ENCODE results near the gene PTBP1. TPM values are rescaled to one million over a fixed set of nuclear protein-coding genes. Genes with fewer than 3 reads are reported as not detected.

PTBP1 gene
- polyA plus RNA-seq, 4 donors: 292 to 417 (median 389) TPM

DNA sequence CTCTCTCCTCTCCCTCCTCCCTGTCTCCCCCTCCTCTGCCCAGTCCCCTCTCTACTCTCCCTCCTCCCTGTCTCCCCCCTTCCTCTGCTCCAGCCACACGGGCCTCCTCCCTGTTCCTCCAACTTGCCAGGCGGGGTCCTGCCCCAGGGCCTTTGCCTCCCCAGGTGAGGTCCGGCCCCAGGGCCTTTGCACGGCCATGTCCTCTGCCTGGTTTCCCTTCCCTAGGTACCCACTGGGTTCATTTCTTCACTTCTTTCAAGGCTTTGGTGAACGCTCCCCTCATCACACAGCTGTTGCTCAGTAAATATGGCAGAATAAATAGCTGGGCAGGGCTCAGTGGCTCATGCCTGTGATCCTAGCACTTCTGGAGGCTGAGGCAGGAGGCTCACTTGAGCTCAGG lies 25.2 kb upstream of the PTBP1 start:
- DNase-seq (ENCODE audit: low read depth in 4 of 4, low spot score in 3 of 4): no peak

DNA sequence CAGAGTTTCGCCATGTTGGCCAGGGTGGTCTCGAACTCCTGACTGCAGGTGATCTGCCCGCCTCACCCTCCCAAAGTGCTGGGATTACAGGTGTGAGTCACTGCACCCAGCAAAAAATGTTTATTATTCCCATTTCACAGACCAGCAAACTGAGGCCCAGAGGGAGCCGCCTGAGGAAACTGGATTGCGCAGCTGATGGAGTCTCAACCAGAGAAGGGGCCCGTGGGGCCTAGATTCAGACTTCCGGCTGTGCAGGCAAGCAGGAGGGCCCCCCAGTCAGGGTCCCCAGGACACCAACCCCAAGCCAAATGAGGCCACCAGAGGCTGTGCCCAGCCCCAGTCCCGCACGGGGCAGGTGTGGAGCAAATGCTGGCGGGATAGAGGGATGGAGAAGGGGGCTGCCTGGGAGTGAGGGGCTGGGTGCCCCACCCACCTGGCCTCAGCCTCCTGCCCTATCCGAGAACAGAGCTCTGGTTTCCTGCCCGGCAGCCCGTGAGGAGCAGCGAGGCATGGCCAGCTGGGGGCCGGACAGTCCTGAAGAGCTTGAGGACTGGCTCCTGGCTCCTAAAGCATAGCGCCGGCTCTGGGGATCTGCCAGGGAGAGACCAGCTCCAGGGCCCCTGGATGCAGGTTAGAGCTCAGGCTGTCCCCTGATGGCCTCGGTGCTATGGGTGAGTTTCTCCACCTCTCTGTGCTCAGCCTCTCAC lies 24.4 kb upstream of the PTBP1 start:
- DNase-seq (ENCODE audit: low read depth in 4 of 4, low spot score in 3 of 4): no peak

DNA sequence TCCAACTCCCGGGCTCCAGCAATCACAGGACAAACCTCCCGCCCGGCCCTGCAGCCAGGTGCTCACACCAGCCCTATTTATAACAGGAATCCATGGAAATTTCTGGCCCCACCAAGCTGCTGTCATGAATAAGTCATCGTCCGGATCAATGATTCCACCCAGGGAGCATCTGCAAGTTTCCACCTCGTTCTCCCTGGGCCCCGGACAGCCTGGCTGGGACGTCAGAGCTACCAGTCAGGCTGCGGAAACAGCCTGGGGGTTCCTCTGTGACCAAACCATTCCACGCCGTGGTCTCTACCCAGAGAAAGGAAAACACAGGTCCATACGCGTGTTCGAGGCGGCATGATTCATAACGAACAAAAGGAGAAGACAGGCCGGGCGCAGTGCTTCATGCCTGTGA lies 20.7 kb upstream of the PTBP1 start:
- DNase-seq (ENCODE audit: low read depth in 4 of 4, low spot score in 3 of 4): no peak

DNA sequence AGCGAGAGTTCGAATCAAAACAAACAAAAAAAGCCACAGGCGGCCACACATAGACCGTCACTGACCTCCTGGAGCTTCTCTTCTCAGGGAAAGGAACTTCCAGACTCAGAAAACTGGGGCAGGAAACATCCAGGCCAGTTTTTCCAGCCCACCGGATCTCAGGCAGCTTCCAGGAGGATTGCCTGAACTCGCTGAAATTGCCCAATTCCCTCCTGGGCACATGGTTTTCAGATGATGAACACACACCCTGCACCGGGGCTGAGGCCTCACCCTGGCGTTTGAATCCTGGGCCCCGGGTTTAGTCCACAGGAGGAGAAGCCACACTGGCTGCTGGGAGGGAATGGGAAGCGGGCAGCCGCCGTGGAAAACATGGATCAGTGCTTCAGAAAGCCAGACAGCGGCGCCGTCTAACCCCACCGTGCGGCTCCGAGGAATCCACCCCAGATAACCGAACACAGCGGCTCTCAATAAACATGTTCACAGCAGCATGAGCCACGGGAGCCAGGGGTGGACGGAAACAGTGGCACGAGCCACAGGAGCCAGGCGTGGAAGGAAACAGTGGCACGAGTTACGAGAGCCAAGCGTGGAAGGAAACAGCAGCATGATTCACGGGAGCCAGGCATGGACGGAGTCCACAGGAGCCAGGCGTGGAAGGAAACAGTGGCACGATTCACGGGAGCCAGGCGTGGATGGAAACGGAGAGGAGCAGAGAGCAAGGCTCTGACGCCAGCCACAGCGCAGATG lies 18.2 kb upstream of the PTBP1 start:
- DNase-seq (ENCODE audit: low read depth in 4 of 4, low spot score in 3 of 4): no peak

DNA sequence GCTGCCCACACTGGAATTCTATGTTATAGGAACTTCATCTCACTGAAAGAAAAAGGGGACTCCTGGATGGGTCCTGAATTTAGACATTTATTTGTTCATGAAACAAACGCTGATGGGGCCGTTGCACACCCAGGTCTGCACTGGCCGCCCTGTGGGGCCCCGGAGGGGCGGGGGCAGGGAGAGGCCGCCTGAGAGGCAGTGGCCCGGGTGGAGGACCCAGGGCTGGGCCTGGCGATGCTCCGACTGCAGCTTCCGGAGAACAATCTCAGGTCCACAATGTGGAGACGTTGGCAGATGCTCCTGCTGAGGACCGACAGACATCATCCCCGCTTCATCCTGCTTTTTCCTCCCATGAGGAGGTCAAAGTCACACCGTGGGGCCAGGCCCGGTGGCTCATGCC lies 16.3 kb upstream of the PTBP1 start:
- DNase-seq (ENCODE audit: low read depth in 4 of 4, low spot score in 3 of 4): no peak

DNA sequence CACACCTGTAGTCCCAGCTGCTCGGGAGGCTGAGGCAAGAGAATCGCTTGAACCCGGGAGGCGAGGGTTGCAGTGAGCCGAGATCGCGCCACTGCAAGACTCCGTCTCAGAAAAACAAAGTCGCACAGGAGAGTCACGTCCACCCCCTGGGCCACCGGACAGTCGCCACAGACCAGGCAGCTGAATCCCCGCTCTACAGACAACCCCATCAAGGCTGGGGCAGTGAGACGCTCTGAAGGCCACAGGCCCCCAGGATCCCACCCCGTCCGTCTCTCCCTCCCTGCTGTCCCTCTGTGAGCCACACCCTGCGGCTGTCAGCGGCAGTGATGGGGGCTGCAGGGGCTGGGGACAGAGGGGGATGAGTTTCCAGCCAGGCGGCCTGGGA lies 15.5 kb upstream of the PTBP1 start:
- no peak for DNase-seq (ENCODE audit: low read depth in 4 of 4, low spot score in 3 of 4)

DNA sequence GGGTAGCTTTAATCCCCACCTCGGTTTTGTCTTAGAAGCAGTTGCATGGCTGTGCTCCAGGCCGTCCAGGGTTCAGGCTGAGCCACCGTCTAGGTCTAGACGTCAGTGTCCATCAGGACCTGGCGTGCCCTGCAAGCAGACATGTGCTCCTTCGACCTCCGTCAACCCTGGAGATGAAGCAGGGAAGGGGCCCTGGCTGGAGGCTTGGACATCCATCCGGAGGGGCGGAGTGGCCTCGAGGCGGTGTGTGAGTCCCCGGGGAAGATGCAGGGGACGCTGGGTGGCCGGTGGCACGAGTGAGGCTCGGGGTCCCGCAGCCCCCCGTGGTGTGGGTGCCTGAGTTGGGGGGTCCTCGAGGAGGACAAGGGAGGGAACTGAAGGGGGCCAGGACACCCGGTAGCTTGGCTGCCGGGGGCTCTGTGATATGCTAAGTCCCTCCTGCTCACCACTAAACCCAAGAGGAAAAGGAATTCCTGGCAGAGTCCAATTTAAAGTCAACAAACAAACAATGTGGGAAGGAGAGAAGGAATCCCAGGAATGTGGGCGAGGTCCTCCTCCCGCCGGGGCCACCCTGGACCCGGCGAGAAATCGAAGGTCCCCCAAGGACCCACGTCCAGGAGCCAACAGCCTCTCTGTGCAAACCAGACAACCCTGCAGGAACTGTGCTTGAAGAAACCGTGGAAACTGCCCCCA lies 14.9 kb upstream of the PTBP1 start:
- no peak for DNase-seq (ENCODE audit: low read depth in 4 of 4, low spot score in 3 of 4)

DNA sequence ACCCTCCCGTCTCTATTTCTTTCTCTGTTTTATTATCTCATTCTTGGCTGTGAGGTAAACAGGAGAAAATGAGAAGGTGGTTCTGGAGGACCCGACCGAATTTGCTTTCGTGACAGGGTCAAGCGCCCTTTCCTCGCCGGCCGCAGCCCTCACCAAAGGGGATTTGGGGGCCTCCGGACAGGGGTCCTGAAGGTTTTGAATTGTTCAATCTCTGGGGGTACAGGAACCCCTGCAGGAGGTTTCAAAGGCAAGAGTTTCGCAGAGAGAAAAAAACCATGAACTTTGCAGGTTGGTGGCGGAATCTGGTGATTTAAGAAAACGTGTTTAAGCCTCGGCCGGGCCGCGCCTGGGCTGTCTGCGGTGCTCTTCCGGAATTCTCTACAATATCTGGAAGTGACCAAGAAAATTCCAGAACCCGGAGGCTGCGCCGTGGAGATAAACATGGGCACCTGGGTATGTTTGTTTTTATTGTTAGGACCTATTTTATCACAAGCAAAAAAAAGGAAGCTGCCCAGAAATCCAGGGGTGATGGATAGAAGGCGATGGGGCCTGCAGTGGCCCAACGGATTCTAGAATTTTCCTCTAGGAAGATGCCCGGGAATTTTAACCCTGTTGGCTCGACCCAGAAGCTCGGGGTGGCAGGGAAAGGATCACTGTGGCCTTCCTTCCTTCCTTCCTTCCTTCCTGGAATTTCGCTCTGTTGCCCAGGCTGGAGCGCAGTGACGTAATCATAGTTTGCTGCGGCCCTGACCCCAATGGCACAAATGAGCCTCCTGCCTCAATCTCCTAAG lies 14.2 kb upstream of the PTBP1 start:
- no peak for DNase-seq (ENCODE audit: low read depth in 4 of 4, low spot score in 3 of 4)

DNA sequence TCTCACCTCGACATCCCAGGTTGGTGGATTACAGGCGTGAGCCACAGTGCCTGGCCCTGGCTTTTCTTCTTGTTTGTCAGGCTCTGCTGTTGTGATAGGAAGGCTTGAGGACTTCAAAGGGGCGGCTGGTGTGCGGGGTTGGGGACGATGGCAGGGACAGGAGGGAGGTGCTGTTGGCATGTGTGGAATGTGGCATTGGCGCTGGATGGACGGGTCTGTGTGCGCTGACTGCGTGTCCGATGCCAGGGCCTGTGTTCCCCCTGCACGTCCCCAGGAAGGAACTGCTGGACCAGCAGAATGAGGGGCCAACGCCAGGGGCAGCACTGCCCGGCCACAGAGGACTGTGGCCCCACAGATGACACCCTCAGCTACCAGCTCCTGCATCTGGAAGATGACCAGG lies 12.7 kb upstream of the PTBP1 start:
- no peak for DNase-seq (ENCODE audit: low read depth in 4 of 4, low spot score in 3 of 4)

DNA sequence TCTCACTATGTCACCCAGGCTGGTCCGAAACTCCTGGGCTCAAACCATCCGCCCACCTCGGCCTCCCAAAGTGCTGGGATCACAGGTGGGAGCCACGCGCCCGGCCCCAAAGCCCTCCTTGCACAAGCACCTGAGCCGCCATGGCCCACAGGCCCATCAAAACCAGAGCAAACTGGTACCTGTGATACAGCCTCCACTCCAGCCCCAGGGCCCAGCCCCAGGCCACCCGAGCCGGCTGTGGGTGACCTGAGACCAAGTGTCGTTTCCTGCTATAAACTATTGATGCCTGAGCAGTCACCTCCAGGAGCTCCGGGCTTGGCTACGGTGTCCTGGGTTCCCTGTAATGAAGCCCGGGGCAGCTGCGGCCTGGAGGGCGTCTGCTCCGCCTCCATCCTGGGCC lies 9.7 kb upstream of the PTBP1 start:
- no peak for DNase-seq (ENCODE audit: low read depth in 4 of 4, low spot score in 3 of 4)

DNA sequence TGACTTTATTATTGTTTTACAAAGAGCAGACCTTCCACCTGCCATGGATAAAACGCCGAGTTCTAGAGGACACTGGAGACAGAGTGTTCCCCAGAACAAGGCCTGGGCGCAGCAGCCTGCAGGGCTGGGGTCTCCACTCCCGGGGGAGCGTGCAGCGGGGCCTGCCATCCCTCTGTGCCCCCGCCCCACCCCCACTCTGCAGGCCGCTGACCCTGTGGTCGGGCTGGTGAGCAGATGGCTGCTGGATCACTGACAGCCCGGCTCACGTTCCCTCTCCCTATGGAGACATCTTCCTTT lies 8.6 kb upstream of the PTBP1 start:
- no peak for DNase-seq (ENCODE audit: low read depth in 4 of 4, low spot score in 3 of 4)

DNA sequence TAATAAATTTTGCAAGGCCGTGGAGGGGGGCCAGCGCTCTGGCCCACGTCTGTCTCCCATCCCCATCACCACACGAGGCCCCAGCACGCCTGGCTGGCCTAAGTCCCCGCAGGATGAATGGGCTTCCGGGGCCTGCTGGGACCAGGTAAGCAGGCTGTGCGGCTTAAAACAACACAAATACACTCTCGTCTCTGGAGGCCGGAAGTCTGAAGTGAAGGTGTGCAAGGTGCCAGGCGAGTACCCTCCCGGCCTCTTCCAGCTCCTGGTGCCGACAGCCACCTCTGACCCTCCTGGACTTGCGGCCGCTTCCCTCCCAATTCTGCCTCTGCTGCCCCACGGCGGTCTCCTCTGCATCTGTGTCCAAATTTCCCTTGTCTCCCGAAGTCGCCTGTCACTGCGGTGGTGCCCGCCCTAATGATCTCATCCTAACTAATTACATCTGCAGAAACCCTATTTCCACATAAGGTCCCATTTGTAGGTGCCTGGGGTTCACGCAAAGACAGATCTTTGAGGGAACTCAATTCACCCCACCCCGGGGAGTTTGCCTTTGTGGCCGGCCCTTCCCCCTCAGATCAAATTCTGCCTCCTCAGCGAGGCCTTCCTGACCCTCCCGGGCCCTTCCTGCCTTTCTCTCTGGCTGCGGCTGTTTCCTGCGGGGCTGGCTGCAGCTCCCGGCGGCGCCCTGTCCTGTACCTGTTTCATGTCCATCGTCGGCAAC lies 8.1 kb upstream of the PTBP1 start:
- no peak for DNase-seq (ENCODE audit: low read depth in 4 of 4, low spot score in 3 of 4)

DNA sequence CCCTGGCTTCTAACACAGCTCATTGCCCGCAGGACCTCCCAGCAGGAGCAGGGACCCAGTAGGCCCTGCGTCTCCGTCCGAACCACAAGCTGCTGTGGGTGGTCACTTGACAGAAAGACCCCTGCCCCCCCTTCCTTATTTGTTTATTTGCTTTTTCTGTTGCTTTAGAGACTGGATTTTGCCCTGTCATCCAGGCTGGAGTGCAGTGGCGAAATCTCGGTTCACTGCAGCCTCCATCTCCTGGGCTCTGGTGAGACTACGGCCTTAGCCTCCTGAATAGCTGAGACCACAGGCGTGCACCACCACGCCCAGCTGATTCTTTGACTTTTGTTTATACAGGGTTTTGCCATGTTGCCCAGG lies 7.6 kb upstream of the PTBP1 start:
- no peak for DNase-seq (ENCODE audit: low read depth in 4 of 4, low spot score in 3 of 4)

DNA sequence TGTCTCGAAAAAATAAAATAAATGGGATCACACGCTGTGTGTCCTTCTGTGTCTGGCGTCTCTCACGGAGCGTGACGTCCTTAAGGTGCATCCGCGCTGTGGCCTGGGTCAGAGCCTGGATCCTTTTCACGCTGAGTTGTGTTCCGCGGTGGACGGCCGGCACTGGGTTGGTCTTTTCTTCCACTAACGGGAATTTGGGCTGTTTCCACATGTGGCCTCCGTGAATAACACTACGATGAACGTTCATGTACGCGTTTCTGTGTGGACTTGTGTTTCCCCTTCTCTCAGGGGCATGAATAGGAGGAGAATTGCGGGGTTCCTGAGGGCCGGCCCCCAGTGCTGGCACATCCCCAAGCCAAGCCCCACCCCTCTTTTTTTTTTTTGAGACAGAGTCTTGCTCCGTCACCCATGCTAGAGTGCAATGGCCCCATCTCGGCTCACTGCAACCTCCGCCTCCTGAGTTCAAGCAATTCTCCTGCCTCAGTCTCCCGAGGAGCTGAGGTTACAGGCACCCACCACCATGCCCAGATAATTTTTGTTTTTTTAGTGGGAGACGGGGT lies 6.2 kb upstream of the PTBP1 start:
- no peak for DNase-seq (ENCODE audit: low read depth in 4 of 4, low spot score in 3 of 4)

DNA sequence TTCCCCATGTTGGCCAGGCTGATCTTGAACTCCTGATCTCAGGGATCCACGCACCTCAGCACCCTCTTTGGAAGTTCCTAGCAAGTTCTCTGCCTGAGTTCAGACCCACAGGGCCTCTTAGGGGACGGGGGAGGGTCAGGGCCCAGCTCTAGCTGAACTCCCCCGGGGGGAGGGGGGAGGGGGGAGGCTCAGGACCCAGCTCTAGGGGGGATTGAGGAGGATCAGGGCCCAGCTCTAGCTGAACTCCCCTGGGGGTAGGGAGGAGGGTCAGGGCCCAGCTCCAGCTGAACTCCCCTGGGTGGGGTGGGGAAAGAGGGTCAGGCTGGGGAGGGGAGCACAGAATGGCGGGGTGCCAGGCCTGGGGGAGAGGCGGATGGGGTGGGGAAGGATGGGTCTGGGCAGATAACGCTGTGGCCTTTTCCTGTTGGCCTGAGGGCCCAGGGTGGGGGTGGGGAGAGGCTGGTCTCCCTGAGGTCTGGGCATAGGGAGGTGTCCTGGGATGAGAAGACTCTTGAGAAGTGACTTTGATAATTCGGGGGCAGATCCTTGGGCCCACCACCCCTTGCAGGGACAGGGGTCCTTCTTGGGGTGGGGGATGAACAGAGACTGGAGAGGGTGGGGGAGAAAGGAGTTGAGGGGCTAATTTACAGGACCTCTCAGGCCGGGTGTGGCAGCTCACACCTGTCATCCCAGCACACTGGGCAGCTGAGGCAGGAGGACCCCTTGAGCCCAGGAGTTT lies 5.5 kb upstream of the PTBP1 start:
- DNase-seq (ENCODE audit: low read depth in 4 of 4, low spot score in 3 of 4): no peak

DNA sequence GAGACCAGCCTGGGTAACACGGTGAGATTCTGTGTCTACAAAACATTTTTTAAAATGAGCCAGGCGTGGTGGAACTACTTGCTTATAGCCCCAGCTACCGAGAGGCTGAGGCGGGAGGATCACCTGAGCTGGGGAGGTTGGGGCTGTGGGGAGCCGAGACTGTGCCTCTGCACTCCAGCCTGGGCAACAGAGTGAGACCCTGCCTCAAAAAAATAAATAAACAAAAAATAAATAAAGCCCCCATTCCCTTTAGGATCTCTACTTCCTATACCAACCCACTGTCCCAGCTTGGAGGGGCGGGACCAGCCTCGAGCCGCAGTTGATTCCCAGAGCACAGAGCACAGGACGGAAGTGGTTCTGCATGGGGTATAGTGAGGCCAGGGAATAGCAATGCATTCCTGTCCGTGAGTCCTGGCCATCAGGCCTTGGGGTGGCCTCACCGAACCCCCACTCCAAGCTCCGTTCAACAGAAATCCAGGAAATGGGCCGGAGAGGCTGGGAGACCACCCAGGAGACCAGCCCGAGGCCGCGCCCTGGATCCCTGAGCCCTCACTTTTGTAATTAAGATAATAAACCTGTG lies 4.9 kb upstream of the PTBP1 start:
- DNase-seq (ENCODE audit: low read depth in 4 of 4, low spot score in 3 of 4): no peak

DNA sequence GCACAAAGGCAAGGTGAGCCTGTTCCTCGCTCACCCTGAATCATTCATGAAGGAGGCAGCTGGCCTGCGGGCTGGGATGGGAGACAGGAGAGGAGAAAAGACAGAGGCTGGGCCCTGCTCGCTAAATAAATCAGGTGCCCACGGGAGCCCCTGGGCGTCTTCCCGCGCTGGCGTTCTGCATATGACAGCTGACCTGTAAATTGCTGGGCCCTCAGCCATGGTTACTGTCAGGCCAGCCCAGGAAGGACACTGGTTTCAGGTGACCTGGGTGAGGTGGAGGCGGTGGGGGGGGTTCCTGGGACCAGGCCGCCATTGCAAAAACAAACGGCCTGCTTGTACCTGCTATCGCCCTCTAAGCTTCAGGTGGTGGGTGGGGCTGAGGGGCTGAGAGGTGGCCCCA lies 3.4 kb upstream of the PTBP1 start:
- no peak for DNase-seq (ENCODE audit: low read depth in 4 of 4, low spot score in 3 of 4)

DNA sequence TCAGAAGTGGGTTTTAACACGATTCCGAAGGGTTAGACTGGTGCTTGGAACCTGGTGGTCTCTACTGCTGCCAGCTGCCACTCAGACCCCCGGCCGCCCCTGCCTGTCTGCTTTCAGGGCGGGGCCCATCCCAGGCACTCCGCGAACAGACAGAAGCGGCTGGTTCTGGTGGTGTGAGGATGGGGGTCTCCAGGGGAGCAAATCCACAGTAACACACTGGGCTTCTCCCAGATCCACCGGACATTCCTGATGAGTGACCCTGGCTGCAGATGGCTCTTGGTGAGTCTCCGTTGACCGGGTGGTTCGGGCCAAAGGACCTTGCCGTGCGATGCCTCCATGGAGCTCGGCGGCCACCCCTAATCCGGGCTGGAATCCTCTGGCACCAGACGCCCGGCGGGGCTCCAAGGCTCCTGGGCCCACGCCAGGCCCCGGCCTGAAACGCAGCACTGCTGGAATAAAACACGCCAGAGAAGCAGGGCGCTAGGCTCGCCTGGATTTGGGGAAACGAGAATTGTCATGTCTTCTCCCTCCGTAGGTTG lies 2.1 kb upstream of the PTBP1 start:
- DNase-seq (ENCODE audit: low read depth in 4 of 4, low spot score in 3 of 4): no peak
